IMR-90 (cell line): Measurements from ENCODE around the gene SCIN. TPM values are rescaled to one million over a fixed set of nuclear protein-coding genes. Genes with fewer than 3 reads are reported as not detected.
A peak's percentile ranks its signal among the peaks of the same experiment; 100 is the strongest.

ENCODE experiments used
- ATAC-seq: fragments of 200-7000 bp; cut with Tn5 transposase; 2 replicates; pipeline ENCODE4 v1.9.1; 2020; ENCODE audit warnings: low read depth, mild to moderate bottlenecking, moderate library complexity
- BruUV-seq: library from RNA; stranded (reverse); fragments of 400-500 nt; replicated peaks from 2 replicates; lab custom pipeline; 2021; lab: Mats Ljungman, UMichigan
- CTCF ChIA-PET: fragments of 300-600 bp; formaldehyde crosslinking; extraction: SDS; loops from one replicate; lab custom pipeline; 2021; ENCODE audit warnings: antibody characterized with exemption; lab: Yijun Ruan, JAX
- POLR2A ChIA-PET: fragments of 300-600 bp; sonication (Branson Sonifier 250); formaldehyde crosslinking; loops from one replicate; lab custom pipeline; 2022; ENCODE audit warnings: antibody characterized with exemption; ENCODE audit not compliant: unreplicated experiment; lab: Charles Lee
- DNase-seq: peaks from one replicate; pipeline ENCODE4 v3.0.0; 2013
- H2AFZ ChIP-seq: replicated peaks from 2 replicates; pipeline ENCODE3; 2013; ENCODE audit warnings: low read length, mild to moderate bottlenecking; ENCODE audit not compliant: poor library complexity
- H2AK5ac ChIP-seq: 2 replicates; pipeline ENCODE4 v1.6.1; 2013; ENCODE audit warnings: low read depth, low read length, inconsistent platforms
- H2AK9ac ChIP-seq: replicated peaks from 2 replicates; pipeline ENCODE3; 2013; ENCODE audit warnings: mild to moderate bottlenecking, low read depth, low read length, moderate library complexity; ENCODE audit not compliant: poor library complexity
- H2BK120ac ChIP-seq: 2 replicates; pipeline ENCODE4 v1.6.1; 2013; ENCODE audit warnings: low read depth, low read length, inconsistent platforms
- H2BK15ac ChIP-seq: 3 replicates; pipeline ENCODE4 v1.6.1; 2013; ENCODE audit warnings: low read depth, low read length, inconsistent platforms
- H2BK20ac ChIP-seq: 2 replicates; pipeline ENCODE4 v1.6.1; 2013; ENCODE audit warnings: low read depth, mild to moderate bottlenecking, inconsistent platforms, low read length, moderate library complexity
- H2BK5ac ChIP-seq: 2 replicates; pipeline ENCODE4 v1.6.1; 2013; ENCODE audit warnings: mild to moderate bottlenecking, low read depth, low read length, inconsistent platforms; ENCODE audit not compliant: poor library complexity, severe bottlenecking
- H3K14ac ChIP-seq: replicated peaks from 2 replicates; pipeline ENCODE4 v1.6.1; 2013; ENCODE audit warnings: low read depth, low read length, inconsistent platforms
- H3K18ac ChIP-seq: 2 replicates; pipeline ENCODE4 v1.6.1; 2013; ENCODE audit warnings: low read depth, low read length, control low read depth
- H3K23ac ChIP-seq: 2 replicates; pipeline ENCODE4 v1.6.1; 2013; ENCODE audit warnings: low read depth, low read length, inconsistent platforms
- H3K27ac ChIP-seq: 2 replicates; pipeline ENCODE4 v1.5.1; 2013; ENCODE audit warnings: mild to moderate bottlenecking, control low read depth, low read length; ENCODE audit not compliant: insufficient read depth
- H3K27me3 ChIP-seq: 2 replicates; pipeline ENCODE4 v1.6.1; 2013; ENCODE audit warnings: low read length; ENCODE audit not compliant: control insufficient read depth, insufficient read depth
- H3K36me3 ChIP-seq: 2 replicates; pipeline ENCODE4 v1.6.1; 2013; ENCODE audit warnings: low read length, mixed read lengths; ENCODE audit not compliant: control insufficient read depth, insufficient read depth
- H3K4ac ChIP-seq: 2 replicates; pipeline ENCODE4 v1.6.1; 2013; ENCODE audit warnings: low read depth, low read length, inconsistent platforms
- H3K4me1 ChIP-seq: 2 replicates; pipeline ENCODE4 v1.6.1; 2013; ENCODE audit warnings: low read length, mixed read lengths; ENCODE audit not compliant: control insufficient read depth, insufficient read depth
- H3K4me2 ChIP-seq: 2 replicates; pipeline ENCODE4 v1.6.1; 2013; ENCODE audit warnings: low read depth, mild to moderate bottlenecking, control low read depth, low read length, moderate library complexity
- H3K4me3 ChIP-seq: 2 replicates; pipeline ENCODE4 v1.5.1; 2013; ENCODE audit warnings: low read depth, mild to moderate bottlenecking, control low read depth, low read length, moderate library complexity; ENCODE audit not compliant: insufficient read depth
- H3K56ac ChIP-seq: 2 replicates; pipeline ENCODE4 v1.6.1; 2013; ENCODE audit warnings: low read length, inconsistent platforms; ENCODE audit not compliant: insufficient read depth; ENCODE audit errors: extremely low read depth
- H3K79me1 ChIP-seq, 2 experiments: 2 replicates each; pipeline ENCODE4 v1.6.1; 2013; ENCODE audit warnings: low read length in 2 of 2, inconsistent platforms in 1 of 2, low read depth in 1 of 2
- H3K9ac ChIP-seq: 2 replicates; pipeline ENCODE4 v1.6.1; 2013; ENCODE audit warnings: low read depth, low read length, control low read depth
- H3K9me1 ChIP-seq: 2 replicates; pipeline ENCODE4 v1.6.1; 2013; ENCODE audit warnings: low read length, inconsistent platforms; ENCODE audit not compliant: insufficient read depth
- H3K9me3 ChIP-seq: 2 replicates; pipeline ENCODE4 v1.6.1; 2013; ENCODE audit warnings: low read length; ENCODE audit not compliant: control insufficient read depth, insufficient read depth
- H4K20me1 ChIP-seq: 2 replicates; pipeline ENCODE4 v1.6.1; 2013; ENCODE audit warnings: low read length, inconsistent platforms; ENCODE audit not compliant: insufficient read depth
- H4K5ac ChIP-seq: 2 replicates; pipeline ENCODE4 v1.6.1; 2013; ENCODE audit warnings: mild to moderate bottlenecking, low read depth, low read length, control low read depth
- H4K8ac ChIP-seq, 2 experiments: 2 replicates each; pipeline ENCODE4 v1.6.1; 2013; ENCODE audit warnings: low read depth in 2 of 2, low read length in 2 of 2, control low read depth in 1 of 2, inconsistent platforms in 1 of 2
- H4K91ac ChIP-seq: 2 replicates; pipeline ENCODE4 v1.6.1; 2013; ENCODE audit warnings: low read depth, low read length, inconsistent platforms; ENCODE audit not compliant: insufficient read depth
- BHLHE40 ChIP-seq: fragments of 150-350 bp; IDR thresholded peaks from 2 replicates; pipeline ENCODE4 v1.6.1; 2016; ENCODE audit warnings: mild to moderate bottlenecking, low read depth, low read length
- CEBPB ChIP-seq: IDR thresholded peaks from 2 replicates; pipeline ENCODE4 v1.6.1; 2012; ENCODE audit warnings: low read depth, low read length, improper control_type of control experiment
- CHD1 ChIP-seq: IDR thresholded peaks from 2 replicates; pipeline ENCODE4 v1.6.1; 2012; ENCODE audit warnings: low read depth, low read length, improper control_type of control experiment
- FOS ChIP-seq: fragments of 150-350 bp; IDR thresholded peaks from 2 replicates; pipeline ENCODE4 v1.6.1; 2016; ENCODE audit warnings: low read depth, low read length
- MAFK ChIP-seq: IDR thresholded peaks from 2 replicates; pipeline ENCODE4 v1.6.1; 2012; ENCODE audit warnings: low read depth, low read length, improper control_type of control experiment
- MAZ ChIP-seq: IDR thresholded peaks from 2 replicates; pipeline ENCODE4 v1.6.1; 2012; ENCODE audit warnings: low read depth, mild to moderate bottlenecking, low read length, improper control_type of control experiment, moderate library complexity, borderline replicate concordance
- MXI1 ChIP-seq: IDR thresholded peaks from 2 replicates; pipeline ENCODE4 v1.6.1; 2012; ENCODE audit warnings: low read depth, mild to moderate bottlenecking, low read length, moderate library complexity, borderline replicate concordance
- NFE2L2 ChIP-seq: fragments of 150-350 bp; IDR thresholded peaks from 2 replicates; pipeline ENCODE4 v1.6.1; 2016; ENCODE audit warnings: low read depth, mild to moderate bottlenecking, low read length
- POLR2A ChIP-seq: IDR thresholded peaks from 2 replicates; pipeline ENCODE4 v1.6.1; 2012; ENCODE audit warnings: mild to moderate bottlenecking, low read depth, low read length
- RAD21 ChIP-seq: IDR thresholded peaks from 2 replicates; pipeline ENCODE4 v1.6.1; 2012; ENCODE audit warnings: low read length, improper control_type of control experiment
- RCOR1 ChIP-seq: IDR thresholded peaks from 2 replicates; pipeline ENCODE4 v1.6.1; 2012; ENCODE audit warnings: mild to moderate bottlenecking, low read length, improper control_type of control experiment; ENCODE audit not compliant: insufficient replicate concordance
- SMC3 ChIP-seq: fragments of 150-350 bp; IDR thresholded peaks from 2 replicates; pipeline ENCODE4 v1.6.1; 2016; ENCODE audit warnings: low read depth, mild to moderate bottlenecking, antibody characterized with exemption, low read length, moderate library complexity
- WGBS, 2 experiments: methylation state at CpG; one replicate each; pipeline versions ENCODE4 v1.1.5 to v1.1.7; 2013; ENCODE audit warnings: missing lambda C conversion rate in 2 of 2; ENCODE audit not compliant: insufficient read length in 1 of 2; ENCODE audit errors: extremely low coverage in 2 of 2; 5-methylcytosine and 5-hydroxymethylcytosine counted together
- dilution Hi-C: fragments of 300-500 bp; cut with HindIII; formaldehyde crosslinking; loops from one replicate; pipeline ENCODE4 v1.14.3; 2018; ENCODE audit warnings: low sequenced_read_pairs; ENCODE audit not compliant: unreplicated experiment
- in situ Hi-C: fragments of 300-500 bp; cut with MboI; formaldehyde crosslinking; loops from 3 replicates; pipeline ENCODE4 v1.14.3; 2019; ENCODE audit warnings: low sequenced_read_pairs, inconsistent platforms, mixed read lengths
- intact Hi-C: fragments of 100-400 bp; cut with micrococcal nuclease; formaldehyde crosslinking; loops from 2 replicates; pipeline ENCODE4 v1.10.0; 2022
- polyA plus RNA-seq, 3 experiments: library from polyadenylated mRNA; depleted of rRNA; stranded (reverse); fragments of >200 nt; gene quantifications; 2 replicates each; pipeline ENCODE4 v1.2.3, GENCODE V29; 2012; ENCODE audit warnings: low replicate concordance in 1 of 3
- total RNA-seq: library from RNA; depleted of rRNA; stranded (reverse); fragments of >200 nt; gene quantifications from 2 replicates; pipeline ENCODE4 v1.2.3, GENCODE V29; 2012
- TF ChIP-seq, protein P1 (sequence below): fragments of 150-350 bp; IDR thresholded peaks from 2 replicates; pipeline ENCODE4 v1.6.1; 2017; ENCODE audit warnings: mild to moderate bottlenecking, antibody characterized with exemption, low read length, low read depth
- TF ChIP-seq, protein P2 (sequence below): conservative IDR thresholded peaks from 2 replicates; pipeline ENCODE4 v1.5.1; 2012; ENCODE audit warnings: mild to moderate bottlenecking, low read depth, low read length, improper control_type of control experiment

The SCIN gene
- total and polyA plus RNA-seq, 2 of the 4 experiments (the other 2 are of a cell fraction), result under 0.01 to 0.05 TPM

DNA sequence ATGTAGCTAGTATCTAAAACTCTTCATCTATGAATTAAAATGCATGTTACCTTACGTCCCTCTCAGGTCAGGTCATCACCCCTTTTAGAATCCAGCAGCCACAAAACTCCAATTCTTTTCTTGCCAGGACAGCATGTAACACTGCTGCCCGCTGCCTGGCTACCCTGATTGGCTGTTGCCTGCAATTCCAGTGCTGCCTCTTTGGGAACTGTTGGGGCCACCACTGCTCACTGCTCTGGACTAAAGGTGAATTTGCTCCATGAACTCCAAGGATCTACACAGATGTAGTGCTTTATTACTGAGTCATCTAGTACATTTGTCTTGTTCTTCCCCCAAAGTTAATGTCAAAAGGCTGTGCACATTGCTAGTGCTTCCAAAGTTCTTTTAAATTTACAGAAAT, 40.4 kb downstream of the SCIN start:
- Histone ChIP-seq H3K27me3 (no peaks in the 10 kb centered on the region), H3K9me3 (no peaks in the 10 kb centered on the region), H3K79me1 (no peaks in the 10 kb centered on the region), H3K9me1 (no peaks in the 10 kb centered on the region), H3K27ac (no peak overlapping the region), H2BK15ac (no peak overlapping the region), H3K23ac (no peak overlapping the region), H3K4me2 (no peak overlapping the region), H3K4ac (no peak overlapping the region), H3K9ac (no peak overlapping the region), H2AK5ac (no peak overlapping the region), H2AFZ (no peak overlapping the region), H4K8ac (no peak overlapping the region), H3K14ac (no peak overlapping the region), H2AK9ac (no peak overlapping the region), H3K56ac (no peak overlapping the region), H4K5ac (no peak overlapping the region), H2BK5ac (no peak overlapping the region), H3K18ac (no peak overlapping the region), H3K4me3 (no peak overlapping the region), H3K36me3 (no peaks in the 10 kb centered on the region), H2BK20ac (no peak overlapping the region), H2BK120ac (no peak overlapping the region), H3K4me1 (no peaks in the 10 kb centered on the region), H4K91ac (no peak overlapping the region), H4K20me1 (no peaks in the 10 kb centered on the region)
- in situ Hi-C loops (no loop called here), intact Hi-C loops (no loop called here), dilution Hi-C loops (no loop called here)
- TF ChIP-seq SMC3 (no peak), RCOR1 (no peak), CEBPB (no peak), BHLHE40 (no peak), MAZ (no peak), MXI1 (no peak), CHD1 (no peak), RAD21 (no peak), NFE2L2 (no peak), POLR2A (no peak), MAFK (no peak), FOS (no peak)
- TF ChIP-seq, protein P1, sequence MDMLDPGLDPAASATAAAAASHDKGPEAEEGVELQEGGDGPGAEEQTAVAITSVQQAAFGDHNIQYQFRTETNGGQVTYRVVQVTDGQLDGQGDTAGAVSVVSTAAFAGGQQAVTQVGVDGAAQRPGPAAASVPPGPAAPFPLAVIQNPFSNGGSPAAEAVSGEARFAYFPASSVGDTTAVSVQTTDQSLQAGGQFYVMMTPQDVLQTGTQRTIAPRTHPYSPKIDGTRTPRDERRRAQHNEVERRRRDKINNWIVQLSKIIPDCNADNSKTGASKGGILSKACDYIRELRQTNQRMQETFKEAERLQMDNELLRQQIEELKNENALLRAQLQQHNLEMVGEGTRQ, result no peak
- TF ChIP-seq, protein P2, sequence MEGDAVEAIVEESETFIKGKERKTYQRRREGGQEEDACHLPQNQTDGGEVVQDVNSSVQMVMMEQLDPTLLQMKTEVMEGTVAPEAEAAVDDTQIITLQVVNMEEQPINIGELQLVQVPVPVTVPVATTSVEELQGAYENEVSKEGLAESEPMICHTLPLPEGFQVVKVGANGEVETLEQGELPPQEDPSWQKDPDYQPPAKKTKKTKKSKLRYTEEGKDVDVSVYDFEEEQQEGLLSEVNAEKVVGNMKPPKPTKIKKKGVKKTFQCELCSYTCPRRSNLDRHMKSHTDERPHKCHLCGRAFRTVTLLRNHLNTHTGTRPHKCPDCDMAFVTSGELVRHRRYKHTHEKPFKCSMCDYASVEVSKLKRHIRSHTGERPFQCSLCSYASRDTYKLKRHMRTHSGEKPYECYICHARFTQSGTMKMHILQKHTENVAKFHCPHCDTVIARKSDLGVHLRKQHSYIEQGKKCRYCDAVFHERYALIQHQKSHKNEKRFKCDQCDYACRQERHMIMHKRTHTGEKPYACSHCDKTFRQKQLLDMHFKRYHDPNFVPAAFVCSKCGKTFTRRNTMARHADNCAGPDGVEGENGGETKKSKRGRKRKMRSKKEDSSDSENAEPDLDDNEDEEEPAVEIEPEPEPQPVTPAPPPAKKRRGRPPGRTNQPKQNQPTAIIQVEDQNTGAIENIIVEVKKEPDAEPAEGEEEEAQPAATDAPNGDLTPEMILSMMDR, result no peak
- BruUV-seq, result no TSS peak
- ChIA-PET POLR2A (no interaction called here), CTCF (interaction anchor here (0.9 to 1.9 kb wide), 2 partner anchors 13 to 86 kb away, joined by 4 to 5 read pairs; no protein-coding TSS in a partner anchor)
- 100% methylated on average over 1 of the region's 2 CpGs; no CpG with 5 or more reads in 1 of the 2 experiments for whole genome bisulfite sequencing, 2 experiments
- ATAC-seq (peak; percentile 35), DNase-seq (no peak)
